GM10248 (cell line): Measurements from ENCODE around the gene NTRK3.

Experiments used
- CTCF ChIA-PET: fragments of 300-600 bp; sonication (Branson Sonifier 250); formaldehyde crosslinking; extraction: SDS; loops from one replicate; lab custom pipeline; 2021; ENCODE audit warnings: antibody characterized with exemption; lab: Yijun Ruan, JAX
- POLR2A ChIA-PET: fragments of 350-650 bp; sonication (Branson Sonifier 250); formaldehyde crosslinking; extraction: SDS; loops from one replicate; lab custom pipeline; 2020; ENCODE audit warnings: antibody characterized with exemption; lab: Yijun Ruan, JAX
- DNase-seq: peaks from one replicate; pipeline ENCODE4 v3.0.0; 2012; ENCODE audit errors: extremely low spot score
- CTCF ChIP-seq: IDR thresholded peaks from 2 replicates; pipeline ENCODE4 v1.5.1; 2012; ENCODE audit warnings: mild to moderate bottlenecking, low read depth; ENCODE audit errors: extremely low read depth, missing control alignments, control extremely low read depth

Gene NTRK3

GRCh38 chr15:87931584-87931983, 325.0 kb downstream of the NTRK3 start:
- POLR2A ChIA-PET = no interaction called here
- CTCF ChIA-PET = no interaction called here
- TF ChIP-seq CTCF = no peak
- DNase-seq = no peak

DNA sequence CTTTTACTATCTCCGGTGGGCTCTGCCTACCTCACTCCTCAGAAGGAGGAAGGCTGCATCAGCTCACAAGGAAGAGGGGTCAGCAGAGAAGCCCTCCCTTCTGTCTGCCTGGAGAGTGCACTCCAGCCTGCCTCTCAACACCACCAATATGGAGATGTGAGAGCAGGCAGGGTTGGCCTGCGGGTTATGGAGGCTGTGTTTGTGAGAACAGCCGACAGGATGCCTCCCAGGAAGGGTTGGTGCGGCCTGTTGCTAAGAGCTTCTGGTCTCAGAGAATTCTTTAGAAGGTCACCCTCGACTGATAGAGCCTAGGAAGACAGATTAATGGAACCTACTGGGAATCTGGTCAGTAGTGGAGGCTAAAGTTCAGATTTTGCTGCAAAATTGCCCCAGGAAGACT, 326.1 kb downstream of the NTRK3 start:
- no peak for TF ChIP-seq CTCF
- DNase-seq = no peak
- ChIA-PET POLR2A (no interaction called here), CTCF (no interaction called here)

GRCh38 chr15:87929841-87930240, 326.7 kb downstream of the NTRK3 start:
- CTCF ChIA-PET = no interaction called here

DNA sequence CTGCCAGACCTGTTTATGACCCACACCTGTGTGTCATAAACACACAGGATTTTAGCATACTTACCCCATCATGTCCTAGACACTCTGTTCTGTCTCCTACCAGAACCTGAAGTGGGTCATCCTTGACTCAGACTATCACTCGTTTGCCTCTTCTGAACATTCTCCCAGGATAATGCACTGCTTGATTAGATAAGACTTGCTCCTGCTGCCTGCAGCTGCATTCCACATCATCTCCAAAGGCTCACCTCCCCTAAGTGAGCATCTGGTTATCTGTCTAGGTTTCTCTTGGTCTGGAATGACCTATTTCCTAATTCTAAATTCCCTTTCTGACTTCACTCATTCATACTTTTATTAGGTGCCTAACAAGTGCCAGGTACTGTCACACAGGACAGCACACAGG, 332.1 kb downstream of the NTRK3 start:
- CTCF ChIA-PET = interaction anchor here (1.4 kb wide), 1 partner anchor 9 kb away, joined by 3 read pairs; no protein-coding TSS in a partner anchor
- TF ChIP-seq CTCF = no peak
- POLR2A ChIA-PET = no interaction called here

More at GRCh38 chr15:87929841-87930240, 326.7 kb downstream of the NTRK3 start:
- no peak for DNase-seq
- POLR2A ChIA-PET = no interaction called here
- TF ChIP-seq CTCF = no peak

GRCh38 chr15:87919064-87919463, 337.5 kb downstream of the NTRK3 start:
- CTCF ChIA-PET = no interaction called here
- no peak for TF ChIP-seq CTCF
- no peak for DNase-seq
- POLR2A ChIA-PET = no interaction called here

More for the DNA sequence above, 332.1 kb downstream of the NTRK3 start:
- DNase-seq = no peak

DNA sequence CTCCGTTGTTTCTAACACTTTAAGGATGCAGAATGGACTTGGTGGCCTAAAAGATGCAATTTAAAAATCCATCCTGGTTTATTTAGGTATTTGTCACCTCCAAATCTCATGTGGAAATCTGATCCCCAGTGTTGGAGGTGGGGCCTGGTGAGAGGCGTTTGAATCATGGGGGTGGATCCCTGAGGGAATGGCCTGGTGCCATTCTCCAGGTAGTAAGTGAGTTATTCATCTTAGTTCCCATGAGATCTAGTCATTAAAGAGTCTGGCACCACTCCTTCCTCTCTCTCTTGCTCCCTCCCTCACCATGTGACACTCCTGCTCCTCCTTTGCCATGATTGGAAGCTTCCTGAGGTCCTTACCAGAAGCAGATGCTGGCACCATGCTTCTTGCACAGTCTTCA, 339.1 kb downstream of the NTRK3 start:
- CTCF ChIA-PET = interaction anchor here (1.0 kb wide), 1 partner anchor 25 kb away, joined by 3 read pairs; no protein-coding TSS in a partner anchor
- no peak for TF ChIP-seq CTCF
- no peak for DNase-seq
- POLR2A ChIA-PET = no interaction called here
